ENCODE data around the gene EFNA1.

Gene EFNA1

DNA sequence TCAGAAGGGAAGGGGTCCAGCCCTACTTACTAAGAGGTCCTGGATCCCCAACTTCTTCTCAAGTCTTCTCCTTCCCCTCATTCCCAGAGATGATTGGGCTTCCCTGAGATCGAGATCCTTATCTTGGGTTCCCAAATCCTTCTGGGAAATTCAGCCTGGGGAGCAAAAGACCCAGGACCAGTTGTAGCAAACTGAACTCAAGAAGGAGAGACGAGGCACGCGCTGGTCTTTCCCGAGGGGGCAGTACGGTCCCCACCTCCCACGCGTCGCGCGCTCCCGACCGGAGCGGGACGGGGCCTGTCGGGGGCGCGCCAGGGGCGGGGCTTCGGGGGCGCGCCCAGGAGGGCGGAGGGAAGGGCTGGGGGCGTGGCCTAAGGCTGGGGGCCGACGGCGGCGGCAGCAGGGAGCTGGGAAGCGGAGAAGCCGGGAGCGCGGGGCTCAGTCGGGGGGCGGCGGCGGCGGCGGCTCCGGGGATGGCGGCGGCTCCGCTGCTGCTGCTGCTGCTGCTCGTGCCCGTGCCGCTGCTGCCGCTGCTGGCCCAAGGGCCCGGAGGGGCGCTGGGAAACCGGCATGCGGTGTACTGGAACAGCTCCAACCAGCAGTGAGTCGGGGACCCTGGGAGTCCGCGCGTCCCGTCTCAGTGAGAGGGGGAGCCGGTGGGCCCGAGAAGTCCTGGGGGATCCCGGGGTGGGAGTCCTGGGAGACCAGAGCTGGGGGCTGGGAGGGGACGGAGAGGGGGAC is 49.0 kb upstream of the EFNA1 start, which contains the start of gene EFNA3:
Gene EFNA3, plus strand, starts transcription at position 369 of the 741 bp plus-strand sequence. Its CDS starts 105 bp downstream, at position 474.
- peak within 1 kb of the TSS; percentile 43; the same call in 1 of the 2 replicates for H3K27ac ChIP-seq (ENCODE audit: extremely low read depth, low read depth, low read length)
- POLR2A ChIA-PET = interaction anchor here (0.6 to 2.6 kb wide), 6 partner anchors 14 to 1156 kb away, joined by 3 to 8 read pairs (median 4); partner anchors contain the start of genes ADAM15, EFNA4 and PMVK
- H3K4me3 ChIP-seq (ENCODE audit: low read depth, low read length) = peak within 1 kb of the TSS; percentile 44
- peaks cover 9% of the 10 kb centered on the region; the same call in 1 of the 2 replicates for H3K4me1 ChIP-seq (ENCODE audit: control insufficient read depth, insufficient read depth, low read length)
- no peaks in the 10 kb centered on the region for H3K9me3 ChIP-seq (ENCODE audit: control insufficient read depth, insufficient read depth, low read depth, low read length)
- CTCF ChIA-PET = interaction anchor here (0.7 to 1.7 kb wide), 9 partner anchors 9 to 599 kb away, joined by 3 to 8 read pairs (median 4); partner anchors contain the start of gene EFNA4
- H3K36me3 ChIP-seq (ENCODE audit: control insufficient read depth in 2 of 2, insufficient read depth in 1 of 2, low read length in 2 of 2) = no peaks in the 10 kb centered on the region
- TF ChIP-seq ZSCAN30 (tag by site-specific recombination; IDR thresholded peaks at IDR 0.05) = 0 out of 2 replicates have a peak, but pooled peaks have one; percentile 14
- TF ChIP-seq ZNF169 (tag by site-specific recombination; IDR thresholded peaks at IDR 0.05) = no peak
- TF ChIP-seq IKZF3 (tag by site-specific recombination; IDR thresholded peaks at IDR 0.05) = peak; percentile 89
- no peak for TF ChIP-seq KLF1 (tag by site-specific recombination; IDR thresholded peaks at IDR 0.05)
- TF ChIP-seq KLF8 (tag by site-specific recombination; IDR thresholded peaks at IDR 0.05) = 0 out of 2 replicates have a peak, but pooled peaks have one; percentile 43
- 0 out of 2 replicates have a peak, but pooled peaks have one; percentile 22 for TF ChIP-seq ZNF596 (tag by site-specific recombination; IDR thresholded peaks at IDR 0.05)
- TF ChIP-seq AEBP2 (tag by site-specific recombination; IDR thresholded peaks at IDR 0.05; ENCODE audit: borderline replicate concordance) = no peak
- 0 out of 2 replicates have a peak, but pooled peaks have one; percentile 38 for TF ChIP-seq ZNF660 (tag by site-specific recombination; IDR thresholded peaks at IDR 0.05)
- TF ChIP-seq, protein P1, sequence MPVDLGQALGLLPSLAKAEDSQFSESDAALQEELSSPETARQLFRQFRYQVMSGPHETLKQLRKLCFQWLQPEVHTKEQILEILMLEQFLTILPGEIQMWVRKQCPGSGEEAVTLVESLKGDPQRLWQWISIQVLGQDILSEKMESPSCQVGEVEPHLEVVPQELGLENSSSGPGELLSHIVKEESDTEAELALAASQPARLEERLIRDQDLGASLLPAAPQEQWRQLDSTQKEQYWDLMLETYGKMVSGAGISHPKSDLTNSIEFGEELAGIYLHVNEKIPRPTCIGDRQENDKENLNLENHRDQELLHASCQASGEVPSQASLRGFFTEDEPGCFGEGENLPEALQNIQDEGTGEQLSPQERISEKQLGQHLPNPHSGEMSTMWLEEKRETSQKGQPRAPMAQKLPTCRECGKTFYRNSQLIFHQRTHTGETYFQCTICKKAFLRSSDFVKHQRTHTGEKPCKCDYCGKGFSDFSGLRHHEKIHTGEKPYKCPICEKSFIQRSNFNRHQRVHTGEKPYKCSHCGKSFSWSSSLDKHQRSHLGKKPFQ (tag by site-specific recombination; IDR thresholded peaks at IDR 0.05) = no peak
- peak; percentile 67 for TF ChIP-seq ZNF335 (tag by site-specific recombination; conservative IDR thresholded peaks at IDR 0.05)
- TF ChIP-seq ZFP69B (tag by site-specific recombination; IDR thresholded peaks at IDR 0.05) = peak; percentile 55; the same call in 1 of the 2 replicates
- TF ChIP-seq KLF10 (tag by site-specific recombination; IDR thresholded peaks at IDR 0.05) = peak; percentile 99
- peak; percentile 89 for TF ChIP-seq ZNF561 (tag by site-specific recombination; IDR thresholded peaks at IDR 0.05; ENCODE audit: borderline replicate concordance)
- TF ChIP-seq ZBTB26 (tag by site-specific recombination; optimal IDR thresholded peaks at IDR 0.05) = peak; percentile 86
- TF ChIP-seq, protein P2, sequence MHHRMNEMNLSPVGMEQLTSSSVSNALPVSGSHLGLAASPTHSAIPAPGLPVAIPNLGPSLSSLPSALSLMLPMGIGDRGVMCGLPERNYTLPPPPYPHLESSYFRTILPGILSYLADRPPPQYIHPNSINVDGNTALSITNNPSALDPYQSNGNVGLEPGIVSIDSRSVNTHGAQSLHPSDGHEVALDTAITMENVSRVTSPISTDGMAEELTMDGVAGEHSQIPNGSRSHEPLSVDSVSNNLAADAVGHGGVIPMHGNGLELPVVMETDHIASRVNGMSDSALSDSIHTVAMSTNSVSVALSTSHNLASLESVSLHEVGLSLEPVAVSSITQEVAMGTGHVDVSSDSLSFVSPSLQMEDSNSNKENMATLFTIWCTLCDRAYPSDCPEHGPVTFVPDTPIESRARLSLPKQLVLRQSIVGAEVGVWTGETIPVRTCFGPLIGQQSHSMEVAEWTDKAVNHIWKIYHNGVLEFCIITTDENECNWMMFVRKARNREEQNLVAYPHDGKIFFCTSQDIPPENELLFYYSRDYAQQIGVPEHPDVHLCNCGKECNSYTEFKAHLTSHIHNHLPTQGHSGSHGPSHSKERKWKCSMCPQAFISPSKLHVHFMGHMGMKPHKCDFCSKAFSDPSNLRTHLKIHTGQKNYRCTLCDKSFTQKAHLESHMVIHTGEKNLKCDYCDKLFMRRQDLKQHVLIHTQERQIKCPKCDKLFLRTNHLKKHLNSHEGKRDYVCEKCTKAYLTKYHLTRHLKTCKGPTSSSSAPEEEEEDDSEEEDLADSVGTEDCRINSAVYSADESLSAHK (tag by site-specific recombination; IDR thresholded peaks at IDR 0.05) = peak; percentile 43; the same call in 1 of the 2 replicates
- peak; percentile 38 for TF ChIP-seq ZNF398 (tag by site-specific recombination; IDR thresholded peaks at IDR 0.05)
- peak; percentile 65 for TF ChIP-seq KLF9 (tag by site-specific recombination; IDR thresholded peaks at IDR 0.05; ENCODE audit: low read depth)
- TF ChIP-seq ZNF692 (tag by site-specific recombination; IDR thresholded peaks at IDR 0.05) = peak; percentile 64
- TF ChIP-seq, protein P3, sequence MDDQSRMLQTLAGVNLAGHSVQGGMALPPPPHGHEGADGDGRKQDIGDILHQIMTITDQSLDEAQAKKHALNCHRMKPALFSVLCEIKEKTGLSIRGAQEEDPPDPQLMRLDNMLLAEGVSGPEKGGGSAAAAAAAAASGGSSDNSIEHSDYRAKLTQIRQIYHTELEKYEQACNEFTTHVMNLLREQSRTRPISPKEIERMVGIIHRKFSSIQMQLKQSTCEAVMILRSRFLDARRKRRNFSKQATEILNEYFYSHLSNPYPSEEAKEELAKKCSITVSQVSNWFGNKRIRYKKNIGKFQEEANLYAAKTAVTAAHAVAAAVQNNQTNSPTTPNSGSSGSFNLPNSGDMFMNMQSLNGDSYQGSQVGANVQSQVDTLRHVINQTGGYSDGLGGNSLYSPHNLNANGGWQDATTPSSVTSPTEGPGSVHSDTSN (CRISPR knock-in tag; IDR thresholded peaks at IDR 0.05) = 0 out of 2 replicates have a peak, but pooled peaks have one; percentile 43
- TF ChIP-seq ZNF341 (tag by site-specific recombination; IDR thresholded peaks at IDR 0.05; ENCODE audit: low read depth) = peak; percentile 73; the same call in 1 of the 2 replicates
- TF ChIP-seq ZEB2 (tag by site-specific recombination; IDR thresholded peaks at IDR 0.05) = 0 out of 2 replicates have a peak, but pooled peaks have one; percentile 35
- TF ChIP-seq ZBTB8A (tag by site-specific recombination; IDR thresholded peaks at IDR 0.05) = 0 out of 2 replicates have a peak, but pooled peaks have one; percentile 20
- TF ChIP-seq ZBTB7A (tag by site-specific recombination; IDR thresholded peaks at IDR 0.05; ENCODE audit: low read depth) = 0 out of 2 replicates have a peak, but pooled peaks have one; percentile 10
- TF ChIP-seq ZFHX2 (tag by site-specific recombination; conservative IDR thresholded peaks at IDR 0.05) = peak; percentile 82
- no peak for TF ChIP-seq ZNF174 (tag by site-specific recombination; IDR thresholded peaks at IDR 0.05)

All from HEK293 (cell line).